ENCODE measurements around the gene CPD.

DNA sequence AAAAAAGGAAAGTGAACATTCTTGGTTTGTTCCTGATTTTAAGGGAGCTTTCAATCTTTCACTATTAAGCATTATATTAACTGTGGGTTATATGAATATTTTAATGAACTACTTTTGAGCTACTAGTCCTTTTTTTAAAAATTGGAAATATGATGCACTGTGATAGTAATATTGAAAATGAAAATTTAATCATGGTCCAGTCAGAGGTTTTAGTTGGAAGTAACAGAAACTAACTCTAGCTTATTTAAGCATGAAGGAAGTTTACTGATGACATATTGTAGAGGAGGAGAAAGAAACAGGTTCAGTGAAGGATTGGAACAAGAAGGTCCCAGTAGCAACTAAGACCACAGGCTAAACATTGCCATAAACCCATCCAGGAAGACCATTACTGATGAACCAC is 24.0 kb upstream of the CPD start:
- TF ChIP-seq CTCF (IDR thresholded peaks at IDR 0.05; ENCODE audit: insufficient read depth, low read depth, low read length) = no peak
- TF ChIP-seq EZH2 (IDR thresholded peaks at IDR 0.05; ENCODE audit: insufficient read depth, low read length) = no peak

Measured in astrocyte (in vitro differentiated cells and primary cell).